ENCODE data around the gene SFTPA2.
"Not testable (repeated sequence)": the region's sequence is repeated elsewhere in the genome, so short reads cannot be mapped to it uniquely, and the experiment has no call there.

Gene SFTPA2

DNA sequence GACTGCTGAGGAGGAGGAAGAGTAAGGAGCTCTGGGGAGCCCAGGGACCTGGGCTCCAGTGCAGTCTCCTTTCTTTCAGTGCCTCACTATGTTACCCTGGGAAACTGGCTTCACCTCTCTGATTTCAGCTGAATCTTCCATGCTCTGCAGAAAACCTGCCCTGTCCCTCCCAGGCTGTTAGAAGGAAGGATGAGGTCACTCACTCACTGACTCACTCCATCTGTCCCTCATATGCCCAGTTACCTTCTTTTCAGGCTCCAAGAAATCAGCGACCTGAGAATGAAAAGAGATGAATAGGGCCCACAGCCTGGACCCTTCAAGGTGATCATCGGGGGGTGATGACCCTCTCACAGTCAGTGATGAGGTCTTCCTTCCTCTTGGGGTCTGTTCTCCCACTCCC lies 481 bp downstream of the SFTPA2 start:
- no peak for DNase-seq (ENCODE audit: low read depth, low spot score)

DNA sequence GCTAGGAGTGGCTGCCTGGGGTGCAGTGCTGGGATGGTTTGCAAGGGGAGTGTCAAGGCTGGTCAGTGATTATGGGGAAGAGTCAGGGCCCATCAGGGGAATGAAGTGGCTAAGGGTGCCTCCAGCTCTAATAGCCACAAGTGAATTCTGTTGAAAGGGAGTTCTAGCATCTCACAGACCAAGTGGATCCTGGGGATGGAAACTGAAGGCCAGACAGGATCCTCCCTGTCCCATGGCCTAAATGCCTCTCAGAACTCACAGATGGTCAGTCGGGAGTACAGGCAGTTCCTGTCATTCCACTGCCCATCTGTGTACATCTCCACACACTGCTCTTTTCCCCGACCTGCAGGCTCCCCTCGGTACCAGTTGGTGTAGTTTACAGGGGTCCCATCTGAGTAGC lies 3.2 kb downstream of the SFTPA2 start:
- DNase-seq (ENCODE audit: low read depth, low spot score), result not testable (repeated sequence)

DNA sequence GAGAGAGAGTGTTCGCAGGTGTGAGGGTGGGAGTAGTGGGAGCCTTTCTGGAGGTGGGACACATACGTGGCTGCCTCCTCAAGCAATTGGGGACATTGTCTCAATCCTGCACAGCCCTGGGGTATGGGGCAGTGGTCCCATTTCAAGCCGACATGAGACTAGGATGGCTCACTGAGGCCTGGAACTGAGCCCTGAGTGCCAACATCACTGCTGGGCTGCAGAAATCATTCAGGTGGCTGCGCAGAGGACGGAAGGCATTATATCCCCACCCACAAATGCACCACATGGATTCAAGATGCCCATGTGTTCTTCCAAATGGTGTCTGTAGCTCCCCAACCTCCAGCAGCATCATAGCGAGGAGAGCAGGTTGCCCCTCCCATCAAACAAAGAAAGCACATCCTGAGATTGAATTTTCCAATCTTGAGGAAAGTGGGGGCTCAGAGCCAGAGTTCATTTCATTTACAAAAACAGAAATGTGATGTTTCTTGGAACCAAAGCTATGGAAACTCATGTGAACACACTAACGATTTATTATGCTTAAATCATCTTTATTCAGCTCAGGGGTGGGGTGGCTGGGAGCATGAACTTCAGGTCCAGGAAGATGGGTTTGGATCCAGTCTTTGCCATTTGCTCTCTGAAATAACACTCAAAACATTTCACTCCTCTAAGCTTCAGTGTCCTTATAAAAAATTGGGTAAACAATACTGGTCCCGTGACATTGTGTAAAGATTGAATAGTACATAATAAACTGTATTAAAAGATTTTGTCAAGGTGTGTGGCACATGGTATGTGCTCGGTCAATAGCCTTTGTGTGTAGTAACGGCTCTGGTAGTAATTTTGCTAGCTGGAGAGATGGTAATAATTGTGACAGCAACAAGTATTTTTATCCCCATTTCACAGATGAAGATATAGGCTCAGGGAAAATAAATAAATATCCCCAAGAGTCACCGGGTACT lies 4.6 kb downstream of the SFTPA2 start:
- DNase-seq (ENCODE audit: low read depth, low spot score), result no peak

DNA sequence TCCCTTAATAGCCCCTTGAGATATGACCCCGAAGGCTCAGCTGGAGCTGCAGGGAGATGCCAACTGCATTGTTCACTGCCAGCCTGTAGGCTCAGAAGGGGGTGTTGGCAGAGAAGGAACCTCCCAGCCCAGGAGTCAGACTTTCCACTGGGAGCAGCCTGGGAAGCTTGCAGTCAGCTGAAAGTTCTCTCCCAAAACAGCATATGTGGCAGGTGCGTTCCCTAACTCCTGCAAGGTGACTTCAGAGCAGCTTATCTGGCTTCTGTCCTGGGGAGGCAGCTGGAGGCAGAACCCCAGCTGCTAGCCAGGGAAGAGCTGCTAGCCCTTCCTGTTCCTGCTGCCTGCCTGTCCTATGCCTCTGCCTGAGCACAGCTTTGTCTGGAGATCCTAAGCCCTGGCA lies 8.1 kb downstream of the SFTPA2 start:
- DNase-seq (ENCODE audit: low read depth, low spot score), result no peak

DNA sequence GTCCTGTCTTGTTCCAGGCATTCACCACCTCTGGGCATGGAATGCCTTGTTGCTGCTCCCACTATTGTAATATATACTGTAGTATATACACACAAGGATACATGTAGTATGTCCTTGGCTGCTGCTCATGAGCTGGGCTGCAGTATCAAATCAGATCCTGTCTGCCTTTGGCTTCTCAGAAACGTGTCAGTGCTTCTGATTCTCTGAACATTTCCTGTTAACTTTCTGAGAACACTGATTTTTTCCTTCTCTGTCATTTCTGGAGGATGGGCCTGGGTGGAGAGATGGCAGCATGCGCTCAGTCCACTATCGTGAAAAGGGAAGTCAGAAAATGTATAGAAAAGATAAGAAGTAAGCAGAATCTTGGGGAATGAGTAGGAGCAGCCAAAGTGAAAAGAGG lies 12.2 kb downstream of the SFTPA2 start:
- DNase-seq (ENCODE audit: low read depth, low spot score), result no peak

DNA sequence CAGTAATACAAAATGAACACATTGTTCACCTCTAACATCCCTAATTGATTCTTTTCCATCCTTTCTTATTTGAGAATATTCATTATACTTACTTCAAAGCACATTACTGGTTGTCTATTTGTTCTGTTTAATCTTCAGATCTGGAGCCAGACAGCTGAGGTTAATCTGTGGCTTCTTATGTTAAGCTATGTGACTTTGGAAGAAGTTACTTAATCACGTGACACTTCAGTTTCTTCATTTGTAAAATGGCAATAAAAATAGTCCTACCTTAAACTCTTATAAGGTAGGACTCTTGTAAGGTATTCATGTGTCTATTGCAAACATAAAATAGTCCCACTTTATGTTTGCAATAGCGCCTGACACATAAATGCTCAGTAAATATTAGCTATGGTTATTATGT lies 13.1 kb downstream of the SFTPA2 start:
- DNase-seq (ENCODE audit: low read depth, low spot score), result not testable (repeated sequence)

DNA sequence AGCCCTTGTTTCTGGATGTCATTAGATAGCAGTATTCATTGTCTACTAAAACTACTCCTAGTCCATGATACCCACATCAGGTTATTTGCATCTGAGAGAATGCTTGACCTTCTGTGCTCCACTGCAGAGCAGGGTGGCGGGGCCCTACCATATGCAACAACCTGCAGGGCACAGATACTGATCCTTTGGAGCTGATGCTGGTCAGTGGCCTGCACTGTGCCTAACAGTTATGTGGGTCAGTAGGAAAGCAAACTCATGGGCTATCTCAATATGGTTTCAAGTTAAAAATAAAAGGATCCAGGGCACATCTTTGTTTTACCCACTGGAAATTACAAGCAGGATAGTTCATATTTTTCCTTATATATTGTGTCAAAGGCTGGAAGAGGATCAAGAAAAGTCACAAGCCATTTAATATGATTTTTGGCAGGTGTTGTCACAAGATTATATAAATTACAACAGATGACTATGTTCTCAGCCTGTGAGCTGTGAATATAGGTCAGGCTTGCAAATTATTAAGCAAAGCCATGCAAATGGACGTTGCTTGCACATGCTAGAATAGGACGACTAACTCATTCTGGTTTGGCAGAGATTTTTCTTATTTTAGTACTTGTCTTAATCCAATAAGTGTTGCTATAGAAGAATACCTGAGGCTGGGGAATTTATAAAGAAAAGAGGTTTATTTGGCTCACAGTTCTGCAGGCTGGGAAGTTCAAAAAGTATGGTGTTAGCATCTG lies 15.1 kb downstream of the SFTPA2 start:
- DNase-seq (ENCODE audit: low read depth, low spot score), result not testable (repeated sequence)

DNA sequence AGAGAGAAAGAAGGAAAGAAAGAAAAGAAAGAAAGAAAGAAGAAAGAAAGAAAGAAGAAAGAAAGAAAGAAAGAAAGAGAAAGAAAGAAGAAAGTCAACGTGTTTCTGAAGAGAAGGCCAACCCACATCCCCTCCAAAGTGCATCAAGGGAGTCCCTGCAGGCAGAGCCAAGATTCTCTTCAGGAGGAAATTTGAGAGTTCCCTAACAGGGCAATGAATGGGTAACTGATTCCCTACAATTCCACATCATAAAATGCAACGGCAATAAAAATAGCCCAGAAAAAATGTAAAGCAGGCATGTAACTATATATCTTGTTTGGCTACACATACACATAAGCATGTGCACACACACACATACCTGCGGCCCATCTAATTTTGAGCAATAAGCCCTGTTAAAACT lies 15.8 kb downstream of the SFTPA2 start:
- DNase-seq (ENCODE audit: low read depth, low spot score), result not testable (repeated sequence)

DNA sequence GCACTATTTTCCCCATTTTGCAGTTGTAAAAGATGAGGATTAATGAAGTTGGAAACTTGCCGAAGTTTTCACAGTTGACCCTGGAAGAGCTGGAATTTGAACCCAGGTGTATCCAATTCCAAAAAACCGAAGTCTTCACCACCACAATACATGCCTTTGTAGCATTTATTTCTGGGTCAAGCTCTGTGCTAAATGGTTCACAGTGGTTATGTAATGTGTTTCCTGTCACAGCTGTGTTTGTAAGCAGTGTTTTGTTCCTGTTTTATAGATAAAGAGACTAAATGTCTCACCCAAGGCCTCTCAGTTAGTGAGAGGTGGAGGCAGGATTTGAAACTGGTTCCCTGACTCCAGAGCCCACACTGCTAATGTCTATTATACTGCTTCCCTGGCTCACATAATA lies 17.6 kb downstream of the SFTPA2 start:
- no peak for DNase-seq (ENCODE audit: low read depth, low spot score)

DNA sequence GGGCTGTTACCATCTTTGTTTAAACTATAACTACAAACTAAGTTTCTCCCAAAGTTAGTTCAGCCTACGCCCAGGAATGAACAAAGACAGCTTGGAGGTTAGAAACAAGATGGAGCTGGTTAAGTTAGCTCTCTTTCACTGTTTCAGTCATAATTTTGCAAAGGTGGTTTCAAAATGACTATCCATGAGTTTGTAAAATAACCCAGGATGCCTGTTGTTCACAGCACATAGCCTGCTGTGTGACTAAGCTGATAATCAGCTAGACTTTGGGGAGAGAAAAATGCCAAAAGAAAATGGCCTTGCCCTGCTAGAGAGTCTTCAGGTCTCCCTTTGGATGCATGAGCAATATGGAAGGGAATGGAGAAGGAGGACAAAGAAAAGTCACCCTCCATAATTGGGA lies 19.3 kb downstream of the SFTPA2 start:
- not testable (repeated sequence) for DNase-seq (ENCODE audit: low read depth, low spot score)

DNA sequence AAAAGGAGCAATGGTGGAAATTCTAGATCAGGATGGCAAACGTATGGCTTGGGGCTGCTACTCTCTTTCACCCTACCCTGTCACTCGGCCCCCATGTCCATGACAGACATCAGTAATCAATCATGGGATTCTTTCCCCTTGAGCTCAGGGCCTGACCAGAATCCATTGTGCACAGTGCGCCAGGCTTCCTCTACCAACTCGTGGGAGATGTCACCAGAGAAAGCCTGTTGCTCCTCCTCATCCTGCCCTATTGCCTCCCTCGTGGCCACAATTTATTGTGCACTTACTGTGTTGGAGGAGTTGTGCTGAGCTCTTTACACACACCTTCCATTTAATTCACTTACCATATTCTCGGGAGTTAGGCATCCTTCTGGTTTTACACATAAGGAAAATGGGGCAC lies 21.9 kb downstream of the SFTPA2 start:
- not testable (repeated sequence) for DNase-seq (ENCODE audit: low read depth, low spot score)

DNA sequence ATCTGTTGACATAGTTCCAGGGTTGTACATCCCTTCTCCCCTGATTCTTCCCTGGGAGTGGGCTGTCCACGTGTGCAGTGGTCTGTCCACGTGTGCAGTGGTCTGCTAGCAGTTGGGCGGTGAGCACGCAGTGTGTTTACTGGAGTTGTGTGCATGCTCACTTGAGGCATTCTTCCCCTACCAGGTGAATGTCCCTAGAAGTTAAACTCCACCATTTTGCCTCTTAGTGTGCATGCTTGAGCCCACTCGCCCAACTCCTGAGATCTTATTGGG lies 26.4 kb downstream of the SFTPA2 start:
- not testable (repeated sequence) for DNase-seq (ENCODE audit: low read depth, low spot score)

DNA sequence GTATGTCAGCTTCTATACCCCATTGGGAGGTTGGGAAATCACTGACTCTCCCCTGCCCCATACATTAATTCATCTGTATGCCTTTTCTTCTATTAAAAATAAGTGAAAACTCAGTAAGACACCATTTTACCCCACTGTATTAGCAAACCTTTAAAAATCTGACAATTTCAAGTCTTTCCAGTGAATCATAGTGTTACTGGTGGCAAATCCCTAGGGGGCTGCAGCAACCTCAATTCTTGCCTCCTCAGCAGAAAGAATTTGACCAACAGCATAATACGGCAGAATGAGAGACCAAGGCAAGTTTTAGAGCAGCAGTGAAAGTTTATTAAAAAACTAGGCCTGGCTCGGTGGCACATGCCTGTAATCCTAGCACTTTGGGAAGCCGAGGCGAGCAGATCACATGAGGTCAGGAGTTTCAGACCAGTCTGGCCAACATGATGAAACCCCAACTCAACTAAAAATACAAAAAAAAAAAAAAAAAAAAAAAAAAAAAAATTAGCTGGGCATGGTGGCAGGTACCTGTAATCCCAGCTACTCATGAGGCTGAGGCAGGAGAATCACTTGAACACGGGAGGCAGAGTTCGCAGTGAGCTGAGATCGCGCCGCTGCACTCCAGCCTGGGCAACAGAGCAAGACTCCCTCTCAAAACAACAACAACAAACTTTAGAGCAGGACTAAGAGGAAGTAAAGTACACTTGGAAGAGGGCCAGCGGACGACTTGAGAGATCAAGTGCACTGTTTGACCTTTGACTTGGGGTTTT lies 26.9 kb downstream of the SFTPA2 start:
- not testable (repeated sequence) for DNase-seq (ENCODE audit: low read depth, low spot score)

DNA sequence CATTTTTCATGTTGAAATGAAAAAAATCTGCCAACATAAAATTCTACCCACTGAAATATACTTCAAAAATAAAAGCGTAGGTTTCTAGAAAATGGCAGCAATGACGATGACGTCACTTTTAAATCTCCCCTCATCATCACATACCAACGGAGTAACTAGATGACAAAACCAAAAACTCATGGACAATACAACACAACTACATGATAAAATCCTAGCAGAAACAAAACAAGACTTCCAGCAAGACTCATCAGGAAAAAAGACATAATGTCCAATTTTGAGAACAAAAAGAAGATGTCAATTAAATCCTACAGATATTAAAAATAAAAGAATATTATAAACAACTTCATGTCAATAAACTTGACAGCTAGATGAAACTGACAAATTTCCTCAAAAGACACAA lies 31.9 kb downstream of the SFTPA2 start:
- DNase-seq (ENCODE audit: low read depth, low spot score), result not testable (repeated sequence)

DNA sequence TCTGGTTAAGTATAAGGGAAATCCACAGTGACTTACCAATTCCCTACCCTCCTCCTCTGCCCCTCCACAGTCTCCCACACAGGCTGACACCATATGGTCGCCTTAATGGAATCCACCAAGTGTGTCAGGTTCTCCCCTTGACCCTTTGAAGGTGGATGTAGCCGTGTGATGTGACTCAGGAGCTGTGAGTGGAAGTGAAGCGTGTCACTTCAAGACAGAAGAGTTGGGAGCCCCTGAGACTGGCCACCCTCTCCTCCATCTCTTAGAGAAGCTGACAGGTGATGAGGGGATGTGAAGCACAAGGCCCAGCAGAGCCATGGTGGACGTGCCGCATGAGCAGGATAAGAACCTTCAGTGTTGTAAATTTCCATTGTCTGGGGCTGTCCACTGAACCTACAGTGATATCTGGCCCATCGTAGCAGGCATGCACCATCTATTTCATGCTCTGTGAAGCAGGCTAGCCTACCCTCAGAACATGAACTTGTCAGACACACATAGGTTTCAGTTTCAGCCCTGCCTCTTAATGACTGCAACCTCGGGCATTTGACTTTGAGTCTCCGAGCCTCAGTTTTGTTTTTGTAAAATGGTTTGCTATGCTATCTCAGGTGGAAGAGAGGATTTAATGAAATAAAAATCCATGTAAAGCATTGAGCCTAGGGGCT lies 35.0 kb downstream of the SFTPA2 start:
- not testable (repeated sequence) for DNase-seq (ENCODE audit: low read depth, low spot score)

DNA sequence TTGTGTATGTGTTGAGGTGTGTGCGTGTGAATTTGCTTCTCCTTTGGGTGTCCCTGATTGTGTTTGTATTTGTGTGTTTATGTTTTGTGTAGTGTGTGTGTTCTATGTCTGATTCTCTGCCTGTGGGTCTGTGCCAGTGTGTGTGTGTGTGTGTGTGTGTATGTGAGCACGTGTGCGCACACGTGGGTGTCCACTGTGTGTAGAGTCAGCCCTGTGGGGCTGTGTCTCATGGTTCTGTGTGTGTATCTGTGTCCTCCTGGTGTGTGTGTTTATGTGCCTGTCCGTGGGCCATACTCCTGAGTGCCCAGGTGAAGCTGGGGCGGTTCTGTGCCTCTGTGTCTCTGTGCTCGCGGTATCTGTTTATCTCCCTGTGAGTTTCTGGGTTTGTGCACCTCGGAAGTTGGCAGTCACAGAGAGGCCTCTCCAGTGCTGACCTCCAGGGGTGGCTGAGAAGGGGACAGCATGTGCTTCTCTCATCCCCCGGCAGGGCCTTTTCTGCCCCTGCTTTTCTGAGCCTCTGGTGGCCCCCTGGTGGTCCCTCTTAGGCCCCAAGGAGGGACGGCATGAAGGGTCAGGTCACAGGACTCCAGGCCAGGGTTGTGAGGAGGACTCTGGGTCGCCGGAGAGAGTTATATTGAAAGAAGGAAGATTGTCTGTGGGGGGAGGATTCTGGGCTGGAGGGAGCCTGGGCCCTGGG lies 36.9 kb downstream of the SFTPA2 start:
- DNase-seq (ENCODE audit: low read depth, low spot score), result not testable (repeated sequence)

DNA sequence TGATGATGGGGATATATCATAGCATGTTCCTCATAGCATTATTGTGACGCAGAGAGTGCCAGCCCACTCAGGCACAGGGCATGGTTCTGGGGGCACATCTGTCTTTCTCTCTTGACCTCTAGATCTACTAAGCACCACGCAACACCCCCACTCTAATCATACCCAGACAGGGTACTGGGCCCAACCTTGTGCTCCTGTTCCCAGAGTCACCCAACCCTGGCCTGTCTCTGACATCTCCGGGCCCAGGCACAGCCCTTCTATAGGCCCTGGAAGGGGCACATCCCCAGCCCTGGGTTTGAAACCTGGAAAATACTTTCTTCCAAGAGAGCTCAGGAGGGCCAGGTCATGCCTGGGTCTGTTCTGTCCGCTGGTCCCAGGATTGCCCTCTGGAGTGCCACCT lies 37.7 kb downstream of the SFTPA2 start:
- not testable (repeated sequence) for DNase-seq (ENCODE audit: low read depth, low spot score)

DNA sequence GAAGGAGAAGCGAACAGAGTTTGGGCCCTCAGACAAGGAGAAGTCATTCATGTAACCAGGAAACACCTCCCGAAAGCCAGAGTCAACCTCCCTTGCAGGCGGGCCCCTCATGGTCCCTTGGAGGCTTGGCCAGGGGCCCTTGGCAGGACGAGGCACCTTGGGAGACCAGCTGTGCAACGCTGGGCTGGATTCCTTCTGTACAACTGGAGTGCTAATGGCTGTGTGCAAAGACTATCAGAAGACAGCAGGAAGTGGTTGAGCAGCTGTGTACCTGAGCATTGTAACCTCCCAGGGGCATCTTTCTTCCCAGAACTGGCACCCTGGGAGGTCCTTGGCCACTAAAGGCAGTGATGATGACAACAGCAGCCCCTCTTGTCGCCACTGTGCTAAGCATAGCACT lies 38.5 kb downstream of the SFTPA2 start:
- DNase-seq (ENCODE audit: low read depth, low spot score), result not testable (repeated sequence)

DNA sequence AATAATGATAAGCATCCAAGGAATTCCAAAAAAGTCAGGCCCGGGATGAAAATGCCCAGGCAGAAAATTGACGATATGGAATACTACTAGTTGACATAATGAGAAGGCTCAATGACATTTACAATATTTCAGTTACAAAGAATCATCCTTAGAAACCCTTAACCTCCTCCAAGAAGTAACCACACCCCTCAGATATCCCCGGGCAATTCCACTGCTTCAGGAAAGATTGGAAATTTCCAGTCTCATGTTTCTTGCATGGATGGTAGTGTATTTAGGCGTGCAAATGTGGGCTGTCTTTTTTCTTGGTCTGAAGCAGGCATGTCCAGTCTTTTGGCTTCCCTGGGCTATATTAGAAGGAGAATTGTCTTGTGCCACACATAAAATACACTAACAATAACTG lies 42.6 kb downstream of the SFTPA2 start:
- not testable (repeated sequence) for DNase-seq (ENCODE audit: low read depth, low spot score)

DNA sequence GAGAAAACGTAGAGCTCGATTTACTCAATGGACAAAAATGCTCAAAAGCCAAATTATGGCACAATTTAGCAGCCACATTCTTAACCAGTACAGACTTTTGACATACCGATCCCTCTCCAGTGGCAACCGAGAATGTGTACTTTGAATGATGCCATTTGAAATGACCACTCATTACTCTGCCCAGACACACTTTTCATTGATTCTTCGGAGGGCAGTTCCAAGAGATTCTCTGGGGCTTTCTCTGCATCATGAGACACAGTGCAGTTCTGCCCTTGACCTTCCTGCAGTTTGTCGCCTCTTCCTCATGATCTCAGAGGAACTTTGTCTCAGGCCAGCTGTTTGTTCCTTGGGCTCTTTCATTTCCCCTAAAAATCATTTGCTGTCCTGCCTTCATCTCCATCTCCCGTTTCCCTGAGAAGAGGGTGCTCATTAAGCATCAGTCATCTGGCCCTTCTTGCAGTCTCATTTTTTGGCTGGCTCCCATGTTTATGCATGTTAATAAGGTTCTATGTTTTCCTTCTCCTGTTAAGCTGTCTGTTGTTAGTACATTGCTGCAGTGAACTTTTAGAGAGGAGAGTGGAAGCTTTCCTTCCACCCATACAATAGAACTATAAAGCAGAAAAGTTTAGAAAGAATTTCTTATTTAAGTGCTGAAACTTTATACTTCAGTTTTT lies 43.5 kb downstream of the SFTPA2 start:
- not testable (repeated sequence) for DNase-seq (ENCODE audit: low read depth, low spot score)
